Smooth muscle cell (in vitro differentiated cells): ENCODE results near the gene UROC1. TPM values are rescaled to one million over a fixed set of nuclear protein-coding genes. Genes with fewer than 3 reads are reported as not detected.

ENCODE experiments used
- DNase-seq: peaks from one replicate; lab custom pipeline; 2025; ENCODE audit not compliant: unreplicated experiment; lab: John Stamatoyannopoulos, UW
- H2AFZ ChIP-seq: fragments of 200-600 bp; sonication (generic); 2 replicates; pipeline ENCODE4 v1.6.0; 2016; ENCODE audit warnings: antibody characterized with exemption, low read depth, mild to moderate bottlenecking
- H3F3A ChIP-seq: fragments of 200-600 bp; sonication (generic); 2 replicates; pipeline ENCODE4 v1.6.0; 2017; ENCODE audit warnings: antibody characterized with exemption, low read depth
- H3K27ac ChIP-seq: fragments of 200-600 bp; sonication (generic); 2 replicates; pipeline ENCODE4 v1.5.1; 2016; ENCODE audit warnings: low read depth, mild to moderate bottlenecking
- H3K27me3 ChIP-seq: fragments of 200-600 bp; sonication (generic); 2 replicates; pipeline ENCODE4 v1.6.1; 2016; ENCODE audit warnings: low read depth, mild to moderate bottlenecking
- H3K36me3 ChIP-seq: fragments of 200-600 bp; sonication (generic); 2 replicates; pipeline ENCODE4 v1.5.1; 2016; ENCODE audit warnings: low read depth
- H3K4me1 ChIP-seq: fragments of 200-600 bp; sonication (generic); 2 replicates; pipeline ENCODE4 v1.5.1; 2016; ENCODE audit warnings: low read depth
- H3K4me2 ChIP-seq: fragments of 200-600 bp; sonication (generic); 2 replicates; pipeline ENCODE4 v1.6.0; 2016; ENCODE audit warnings: mild to moderate bottlenecking
- H3K4me3 ChIP-seq: fragments of 200-600 bp; sonication (generic); 2 replicates; pipeline ENCODE4 v1.5.1; 2016; ENCODE audit warnings: mild to moderate bottlenecking
- H3K79me2 ChIP-seq: fragments of 200-600 bp; sonication (generic); 2 replicates; pipeline ENCODE4 v1.6.0; 2016; ENCODE audit warnings: low read depth, mild to moderate bottlenecking
- H3K9ac ChIP-seq: fragments of 200-600 bp; sonication (generic); 2 replicates; pipeline ENCODE4 v1.6.0; 2016; ENCODE audit warnings: low read depth
- H3K9me3 ChIP-seq: fragments of 200-600 bp; sonication (generic); replicated peaks from 2 replicates; pipeline ENCODE4 v1.5.1; 2016; ENCODE audit warnings: low read depth
- H4K20me1 ChIP-seq: fragments of 200-600 bp; sonication (generic); 2 replicates; pipeline ENCODE4 v1.6.0; 2016; ENCODE audit warnings: low read depth
- CTCF ChIP-seq: fragments of 200-600 bp; sonication (generic); IDR thresholded peaks from 2 replicates; pipeline ENCODE4 v1.5.1; 2017; ENCODE audit warnings: borderline replicate concordance, mild to moderate bottlenecking, antibody characterized with exemption; ENCODE audit not compliant: insufficient read depth, poor library complexity, severe bottlenecking
- WGBS: methylation state at CpG from one replicate; pipeline ENCODE4 v1.1.7; 2016; ENCODE audit warnings: low lambda C conversion rate; 5-methylcytosine and 5-hydroxymethylcytosine counted together
- polyA plus RNA-seq: library from polyadenylated mRNA; unstranded; fragments of >200 nt; fragmentation: Nextera tagmentation; extraction: Ambion mirVana; gene quantifications from 2 replicates; pipeline ENCODE4 v1.2.1, GENCODE V29; 2016
- total RNA-seq: library from RNA; depleted of rRNA; stranded (reverse); fragments of >200 nt; gene quantifications from 2 replicates; pipeline ENCODE4 v1.2.3, GENCODE V29; 2014

The UROC1 gene
- total and polyA plus RNA-seq, 2 experiments from 2014 or later, result not detected

GRCh38 chr3:126525853-126526667, 8.5 kb upstream of the UROC1 start:
- Histone ChIP-seq H4K20me1 (no peaks in the 10 kb centered on the region), H3K79me2 (no peaks in the 10 kb centered on the region), H3K4me3 (no peak overlapping the region), H3F3A (no peaks in the 10 kb centered on the region), H3K4me1 (no peaks in the 10 kb centered on the region), H3K36me3 (no peaks in the 10 kb centered on the region), H3K27ac (no peak overlapping the region), H2AFZ (no peak overlapping the region), H3K4me2 (no peak overlapping the region), H3K27me3 (peaks cover 27% of the 10 kb centered on the region), H3K9ac (no peak overlapping the region), H3K9me3 (no peaks in the 10 kb centered on the region)
- DNase-seq, result no peak
- no peak for TF ChIP-seq CTCF
- WGBS, result 95% methylated on average over 8 of the region's 8 CpGs

GRCh38 chr3:126525091-126525852, 7.7 kb upstream of the UROC1 start:
- TF ChIP-seq CTCF, result no peak
- no peak for DNase-seq
- no peaks in the 10 kb centered on the region for H3K79me2 ChIP-seq
- 71% methylated on average over 8 of the region's 12 CpGs for WGBS
- H3K36me3 ChIP-seq, result no peaks in the 10 kb centered on the region
- H3K9ac ChIP-seq, result no peak overlapping the region
- H2AFZ ChIP-seq, result no peak overlapping the region
- no peak overlapping the region for H3K27ac ChIP-seq
- no peaks in the 10 kb centered on the region for H3F3A ChIP-seq
- no peaks in the 10 kb centered on the region for H4K20me1 ChIP-seq
- peak overlapping the region; percentile 51 for H3K4me3 ChIP-seq
- no peaks in the 10 kb centered on the region for H3K9me3 ChIP-seq
- H3K4me1 ChIP-seq, result no peaks in the 10 kb centered on the region
- H3K27me3 ChIP-seq, result peaks cover 27% of the 10 kb centered on the region
- no peak overlapping the region for H3K4me2 ChIP-seq

- Histone ChIP-seq H3K36me3 (no peaks in the 10 kb centered on the region), H3K9ac (no peak overlapping the region), H3K4me2 (peak overlapping the region; percentile 92), H3F3A (no peaks in the 10 kb centered on the region), H3K27ac (no peak overlapping the region), H4K20me1 (no peaks in the 10 kb centered on the region), H3K79me2 (no peaks in the 10 kb centered on the region), H3K4me3 (peak overlapping the region; percentile 51), H2AFZ (no peak overlapping the region), H3K4me1 (no peaks in the 10 kb centered on the region), H3K27me3 (peaks cover 28% of the 10 kb centered on the region), H3K9me3 (no peaks in the 10 kb centered on the region)
- WGBS, result 17% methylated on average over 25 of the region's 31 CpGs
- no peak for TF ChIP-seq CTCF
- no peak for DNase-seq
These were observed 6.9 kb upstream of the UROC1 start for GRCh38 chr3:126524429-126524988.
